ENCODE results near the gene APBB1. TPM values are rescaled to one million over a fixed set of nuclear protein-coding genes. Genes with fewer than 3 reads are reported as not detected.

The APBB1 gene
- total RNA-seq, 1 experiment from 2014 or later = 0.90 TPM

DNA sequence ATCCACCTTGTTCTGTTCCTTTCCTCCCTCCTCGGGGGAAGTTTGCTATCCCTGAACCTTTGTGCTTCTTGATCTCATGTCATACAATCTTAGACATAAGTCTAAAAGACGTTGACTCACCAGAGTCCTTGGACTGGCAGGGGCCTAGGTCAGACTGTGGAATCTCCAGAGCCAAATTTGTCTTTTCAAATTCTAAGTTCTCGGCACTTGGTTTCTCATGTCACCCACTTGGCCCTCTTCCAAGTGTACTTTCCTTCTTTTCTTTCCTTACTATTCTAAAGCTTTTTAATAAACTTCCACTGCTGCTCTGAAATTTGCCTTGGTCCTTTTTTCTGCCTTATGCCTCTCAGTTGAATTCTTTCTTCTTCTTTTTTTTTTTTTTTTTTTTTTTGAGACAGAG is 58.7 kb downstream of the APBB1 start:
- H3K4me2 ChIP-seq = no peak overlapping the region
- H3K9me3 ChIP-seq (ENCODE audit: insufficient read depth, low read depth) = no peaks in the 10 kb centered on the region
- H2AFZ ChIP-seq = no peak overlapping the region
- ChIA-PET POLR2A (ENCODE audit: unreplicated experiment) (no interaction called here), CTCF (interaction anchor here (0.6 kb wide), 2 partner anchors 43 to 233 kb away, joined by 5 to 6 read pairs; no protein-coding TSS in a partner anchor)
- H3K79me2 ChIP-seq (ENCODE audit: low read depth) = no peaks in the 10 kb centered on the region
- intact Hi-C loops (cut with micrococcal nuclease; ENCODE audit: unreplicated experiment) = no loop called here
- BruUV-seq (replicated peaks) = no TSS peak
- no peak overlapping the region for H3K4me3 ChIP-seq
- H3K27me3 ChIP-seq (ENCODE audit: insufficient read depth, low read depth) = peaks cover 5% of the 10 kb centered on the region; the same call in 1 of the 2 replicates
- no peaks in the 10 kb centered on the region for H3K9me2 ChIP-seq (ENCODE audit: insufficient read depth)
- no peak overlapping the region for H3K27ac ChIP-seq
- H4K20me1 ChIP-seq (ENCODE audit: insufficient read depth) = no peaks in the 10 kb centered on the region
- no peaks in the 10 kb centered on the region for H3K4me1 ChIP-seq (replicated peaks; ENCODE audit: insufficient read depth)
- TF ChIP-seq CTCF (conservative IDR thresholded peaks at IDR 0.05) (no peak), EZH2 (IDR thresholded peaks at IDR 0.05; ENCODE audit: low read depth) (no peak)
- no peaks in the 10 kb centered on the region for H3F3A ChIP-seq (ENCODE audit: insufficient read depth, low read depth)
- no peaks in the 10 kb centered on the region for H3K36me3 ChIP-seq (ENCODE audit: low read depth)
- no peak for DNase-seq

GRCh38 chr11:6357222-6357621 is 61.7 kb downstream of the APBB1 start:
- H3K4me3 ChIP-seq = no peak overlapping the region
- H3F3A ChIP-seq (ENCODE audit: insufficient read depth, low read depth) = no peaks in the 10 kb centered on the region
- POLR2A ChIA-PET (ENCODE audit: unreplicated experiment) = interaction anchor here (0.6 kb wide), 1 partner anchor 38 kb away, joined by 6 read pairs; no protein-coding TSS in a partner anchor
- no peak overlapping the region for H3K4me2 ChIP-seq
- CTCF ChIA-PET = interaction anchor here (0.6 kb wide), 1 partner anchor 466 kb away, joined by 3 read pairs; no protein-coding TSS in a partner anchor
- no peaks in the 10 kb centered on the region for H3K79me2 ChIP-seq (ENCODE audit: low read depth)
- BruUV-seq (replicated peaks) = no TSS peak
- no peaks in the 10 kb centered on the region for H3K9me3 ChIP-seq (ENCODE audit: insufficient read depth, low read depth)
- no peaks in the 10 kb centered on the region for H3K36me3 ChIP-seq (ENCODE audit: low read depth)
- H3K9me2 ChIP-seq (ENCODE audit: insufficient read depth) = no peaks in the 10 kb centered on the region
- intact Hi-C loops (cut with micrococcal nuclease; ENCODE audit: unreplicated experiment) = loop anchor here (10.0 kb wide), 1 partner anchor 1232 kb away; no protein-coding TSS in a partner anchor
- TF ChIP-seq CTCF (conservative IDR thresholded peaks at IDR 0.05) = no peak
- no peak for TF ChIP-seq EZH2 (IDR thresholded peaks at IDR 0.05; ENCODE audit: low read depth)
- peak in 1 of 2 experiments; percentile 2 for DNase-seq
- H3K4me1 ChIP-seq (replicated peaks; ENCODE audit: insufficient read depth) = no peaks in the 10 kb centered on the region
- H3K27ac ChIP-seq = no peak overlapping the region
- no peaks in the 10 kb centered on the region for H3K27me3 ChIP-seq (ENCODE audit: insufficient read depth, low read depth)
- no peak overlapping the region for H2AFZ ChIP-seq
- no peaks in the 10 kb centered on the region for H4K20me1 ChIP-seq (ENCODE audit: insufficient read depth)

DNA sequence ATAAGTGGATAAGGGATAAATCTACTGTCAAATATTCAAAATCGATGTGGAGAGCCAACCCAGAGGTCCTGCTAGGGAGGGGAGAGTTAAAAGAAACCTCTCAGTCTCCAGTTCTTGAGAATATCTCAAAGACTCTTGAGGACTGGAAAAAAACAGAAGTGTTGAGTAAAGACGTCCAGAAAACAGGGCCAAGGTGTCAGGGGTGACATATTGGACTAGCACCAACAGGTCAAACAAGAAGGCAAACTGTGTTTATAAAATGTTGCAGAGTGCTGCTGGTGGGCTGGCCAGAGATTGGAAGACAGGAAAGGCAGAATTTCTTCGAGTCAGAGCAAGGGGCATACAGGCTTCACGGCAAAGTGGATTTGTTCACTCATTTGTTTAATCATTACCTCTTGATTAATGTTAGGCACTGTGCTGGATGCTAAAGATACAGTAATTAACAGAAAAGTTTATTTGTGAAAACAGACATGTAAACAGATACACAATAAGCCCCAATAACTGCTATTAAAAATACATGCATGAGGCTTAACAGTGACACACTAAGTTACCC is 62.3 kb downstream of the APBB1 start:
- Histone ChIP-seq H3K4me2 (no peak overlapping the region), H3K27ac (no peak overlapping the region), H3K27me3 (ENCODE audit: insufficient read depth, low read depth) (no peaks in the 10 kb centered on the region), H3K79me2 (ENCODE audit: low read depth) (no peaks in the 10 kb centered on the region), H3K9me3 (ENCODE audit: insufficient read depth, low read depth) (no peaks in the 10 kb centered on the region), H3K9me2 (ENCODE audit: insufficient read depth) (no peaks in the 10 kb centered on the region), H3K4me1 (replicated peaks; ENCODE audit: insufficient read depth) (no peaks in the 10 kb centered on the region), H3K4me3 (no peak overlapping the region), H3F3A (ENCODE audit: insufficient read depth, low read depth) (no peaks in the 10 kb centered on the region), H4K20me1 (ENCODE audit: insufficient read depth) (no peaks in the 10 kb centered on the region), H2AFZ (no peak overlapping the region), H3K36me3 (ENCODE audit: low read depth) (no peaks in the 10 kb centered on the region)
- TF ChIP-seq CTCF (conservative IDR thresholded peaks at IDR 0.05) (no peak), EZH2 (IDR thresholded peaks at IDR 0.05; ENCODE audit: low read depth) (no peak)
- no peak for DNase-seq
- intact Hi-C loops (cut with micrococcal nuclease; ENCODE audit: unreplicated experiment) = loop anchor here (10.0 kb wide), 1 partner anchor 1232 kb away; no protein-coding TSS in a partner anchor
- CTCF ChIA-PET = no interaction called here
- POLR2A ChIA-PET (ENCODE audit: unreplicated experiment) = no interaction called here
- BruUV-seq (replicated peaks) = no TSS peak
